SK-N-MC (cell line): ENCODE data around the gene RIPOR3.

Experiments used
- EZH2 ChIP-seq: fragments of 200-600 bp; sonication (generic); IDR thresholded peaks from one replicate; pipeline ENCODE4 v1.6.1; 2017; ENCODE audit warnings: antibody characterized with exemption
- FOXP2 ChIP-seq: optimal IDR thresholded peaks from 2 replicates; pipeline ENCODE3; 2011; ENCODE audit warnings: mild to moderate bottlenecking, moderate library complexity; ENCODE audit not compliant: insufficient read depth; ENCODE audit errors: extremely low read length, control extremely low read depth
- POLR2AphosphoS5 ChIP-seq: IDR thresholded peaks from 2 replicates; pipeline ENCODE4 v1.6.1; 2012; ENCODE audit warnings: mild to moderate bottlenecking, low read depth, low read length, borderline replicate concordance

GRCh38 chr20:50621068-50621665 lies 70.2 kb downstream of the RIPOR3 start:
- TF ChIP-seq POLR2AphosphoS5 (no peak), EZH2 (no peak), FOXP2 (no peak)
